HG02763 (cell line): ENCODE results near the gene HSF5.
"Not testable (repeated sequence)": the region's sequence is repeated elsewhere in the genome, so short reads cannot be mapped to it uniquely, and the experiment has no call there.

Source experiments
- ATAC-seq: cut with Tn5 transposase; IDR thresholded peaks from one replicate; pipeline ENCODE4 v1.9.1; 2021; ENCODE audit warnings: mild to moderate bottlenecking, moderate library complexity; ENCODE audit not compliant: unreplicated experiment

The HSF5 gene

DNA sequence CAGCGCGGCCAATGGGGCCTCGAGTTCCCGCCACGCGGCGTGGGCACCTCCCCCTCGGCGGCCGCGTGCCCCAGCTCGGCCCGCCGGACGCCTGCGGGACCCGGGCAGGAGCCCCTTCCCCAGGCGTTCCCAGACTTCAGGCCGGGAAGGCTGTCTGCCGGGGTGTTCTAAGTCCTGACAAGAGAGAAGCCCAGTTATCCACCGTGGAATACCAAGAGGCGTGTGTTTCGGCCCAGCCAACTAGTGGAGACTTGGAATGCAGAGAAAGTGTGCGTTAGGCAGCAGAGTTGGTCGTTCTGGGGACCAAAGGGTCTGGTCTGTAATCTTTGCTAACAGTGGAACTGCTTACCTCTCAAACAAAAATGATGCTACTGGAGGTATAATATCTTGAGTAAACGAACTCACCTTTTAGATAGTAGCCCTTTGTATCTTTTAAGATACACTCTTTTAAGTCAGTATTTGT lies 251 bp upstream of the HSF5 start:
- no peak for ATAC-seq

DNA sequence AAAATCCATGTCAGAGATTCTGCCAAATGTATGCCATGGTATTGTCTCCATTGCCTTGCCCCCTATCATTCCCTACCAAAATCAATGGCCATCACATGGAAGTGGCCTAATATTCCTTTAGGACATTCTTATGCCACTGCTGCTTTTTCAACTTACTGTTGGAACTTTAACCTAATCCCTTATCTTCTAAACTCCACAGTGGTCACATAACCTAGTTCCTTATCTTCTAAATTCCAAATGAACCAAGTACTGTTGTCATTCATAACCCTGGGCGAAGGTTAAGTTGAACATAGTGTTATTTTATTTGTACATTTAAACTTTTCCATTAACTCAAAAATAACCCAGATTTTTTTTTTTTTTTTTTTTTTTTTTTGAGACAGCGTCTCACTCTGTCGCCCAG lies 3.6 kb downstream of the HSF5 start:
- ATAC-seq = no peak

GRCh38 chr17:58481798-58482197 lies 6.4 kb downstream of the HSF5 start:
- ATAC-seq = not testable (repeated sequence)

- ATAC-seq = no peak
Measured at GRCh38 chr17:58480090-58480489, 8.1 kb downstream of the HSF5 start.

GRCh38 chr17:58476812-58477211 lies 11.4 kb downstream of the HSF5 start:
- no peak for ATAC-seq

DNA sequence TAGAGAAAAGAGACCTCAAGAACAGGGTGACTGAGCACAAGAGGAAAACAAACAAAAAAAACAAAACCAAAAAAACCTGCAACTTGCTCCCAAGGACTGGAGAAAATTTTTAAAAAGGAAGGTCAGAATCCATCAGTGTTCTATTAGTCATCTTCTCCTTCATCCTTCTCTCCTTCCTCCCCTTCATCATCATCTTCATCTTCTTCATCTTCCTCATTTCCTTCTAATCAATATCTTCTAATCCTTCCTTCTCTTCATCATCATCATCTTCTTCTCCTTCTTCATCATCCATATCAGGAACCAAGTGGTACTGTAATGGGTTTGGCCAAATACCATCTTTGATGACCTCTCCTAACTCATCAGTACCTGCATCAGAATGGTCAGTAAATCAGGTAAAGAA lies 12.2 kb downstream of the HSF5 start:
- ATAC-seq = no peak

- ATAC-seq = no peak
Measured at GRCh38 chr17:58470356-58470755, 17.9 kb downstream of the HSF5 start.

GRCh38 chr17:58468944-58469343 lies 19.3 kb downstream of the HSF5 start:
- no peak for ATAC-seq

DNA sequence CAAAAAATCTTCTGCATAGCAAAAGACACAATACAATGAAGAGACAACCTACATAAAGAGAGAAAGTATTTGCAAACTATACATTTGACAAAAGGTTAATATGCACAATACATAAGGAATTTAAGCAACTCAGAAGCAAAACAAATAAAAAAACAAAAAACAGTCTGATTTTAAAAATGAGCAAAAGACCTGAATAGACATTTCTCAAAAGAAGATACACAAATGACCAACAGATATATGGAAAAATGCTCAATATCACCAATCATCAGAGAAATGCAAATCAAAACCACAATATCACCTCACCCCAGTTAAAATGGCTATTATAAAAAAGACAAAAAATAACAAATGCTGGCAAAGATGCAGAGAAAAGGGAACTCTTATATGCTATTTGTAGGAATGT lies 32.7 kb downstream of the HSF5 start:
- ATAC-seq = no peak

- ATAC-seq = no peak
Measured at GRCh38 chr17:58452738-58453137, 35.5 kb downstream of the HSF5 start.

- ATAC-seq = no peak
Measured at GRCh38 chr17:58447039-58447975, 40.9 kb downstream of the HSF5 start.

- no peak for ATAC-seq
Measured at GRCh38 chr17:58446086-58446485, 42.1 kb downstream of the HSF5 start.

- ATAC-seq = no peak
Measured at GRCh38 chr17:58436805-58437239, 51.4 kb downstream of the HSF5 start.

GRCh38 chr17:58436245-58436644 lies 52.0 kb downstream of the HSF5 start:
- ATAC-seq = no peak

- ATAC-seq = no peak
Measured at GRCh38 chr17:58432806-58433573, 55.2 kb downstream of the HSF5 start.

GRCh38 chr17:58427807-58428206 lies 60.4 kb downstream of the HSF5 start:
- no peak for ATAC-seq

- no peak for ATAC-seq
Measured at GRCh38 chr17:58421711-58422110, 66.5 kb downstream of the HSF5 start.

GRCh38 chr17:58420827-58421226 lies 67.4 kb downstream of the HSF5 start:
- ATAC-seq = no peak

GRCh38 chr17:58417300-58418092 lies 70.7 kb downstream of the HSF5 start, which contains the start of gene RNF43:
Gene RNF43, minus strand, starts transcription at chr17:58417534. Its CDS starts 1,957 bp downstream, at chr17:58415577.
- ATAC-seq = peak; percentile 96

GRCh38 chr17:58416937-58417299 lies 71.3 kb downstream of the HSF5 start:
- no peak for ATAC-seq

GRCh38 chr17:58416396-58416795 lies 71.8 kb downstream of the HSF5 start:
- ATAC-seq = no peak
